NCI-H524 (cell line): ENCODE results near the gene CFAP65.

ENCODE experiments used
- DNase-seq, 2 experiments: peaks; one replicate each; lab custom pipeline; 2025; lab: John Stamatoyannopoulos, UW

CFAP65 gene

GRCh38 chr2:219016721-219017120 lies 24.6 kb downstream of the CFAP65 start:
- DNase-seq = no peak

GRCh38 chr2:219010873-219011272 lies 30.4 kb downstream of the CFAP65 start:
- DNase-seq = no peak

- DNase-seq = peak in 1 of 2 experiments; percentile 34
Observed at GRCh38 chr2:219010162-219010756, 31.1 kb downstream of the CFAP65 start.

GRCh38 chr2:219009294-219009693 lies 32.0 kb downstream of the CFAP65 start:
- no peak for DNase-seq

- DNase-seq = no peak
Observed at GRCh38 chr2:219003979-219004378, 37.3 kb downstream of the CFAP65 start.

GRCh38 chr2:219003267-219003634 lies 38.1 kb downstream of the CFAP65 start:
- DNase-seq = no peak

GRCh38 chr2:219002395-219003266 lies 38.7 kb downstream of the CFAP65 start:
- DNase-seq = peak; percentile 46 to 72

- peak; percentile 89 to 90 for DNase-seq
Observed at GRCh38 chr2:219001577-219002394, 39.5 kb downstream of the CFAP65 start.

- DNase-seq = no peak
Observed at GRCh38 chr2:219001100-219001576, 40.2 kb downstream of the CFAP65 start.

GRCh38 chr2:219000569-219000960 lies 40.8 kb downstream of the CFAP65 start:
- no peak for DNase-seq

- DNase-seq = peak in 1 of 2 experiments; percentile 62
Observed at GRCh38 chr2:218999881-219000568, 41.3 kb downstream of the CFAP65 start.

- DNase-seq = peak in 1 of 2 experiments; percentile 58
Observed at GRCh38 chr2:218999021-218999880, 42.1 kb downstream of the CFAP65 start.

- no peak for DNase-seq
Observed at GRCh38 chr2:218998414-218999002, 42.8 kb downstream of the CFAP65 start.

GRCh38 chr2:218997731-218998130 lies 43.6 kb downstream of the CFAP65 start:
- no peak for DNase-seq

GRCh38 chr2:218996937-218997336 lies 44.4 kb downstream of the CFAP65 start:
- DNase-seq = peak; percentile 74 to 89

GRCh38 chr2:218995972-218996711 lies 45.2 kb downstream of the CFAP65 start:
- peak; percentile 71 to 83 for DNase-seq

GRCh38 chr2:218995561-218995960 lies 45.8 kb downstream of the CFAP65 start:
- DNase-seq = no peak

- DNase-seq = peak in 1 of 2 experiments; percentile 21
Observed at GRCh38 chr2:218993345-218994315, 47.7 kb downstream of the CFAP65 start, which contains the start of gene CRYBA2. TSS of gene CRYBA2 (minus strand) at chr2:218993422. CDS start at chr2:218993176, 246 bp downstream.
